Erythroblast (primary cell): ENCODE data around the gene BLNK.

ENCODE experiments used
- GATA1 ChIP-seq: IDR thresholded peaks from 2 replicates; pipeline ENCODE4 v1.6.1; 2011; ENCODE audit warnings: low read depth, mild to moderate bottlenecking, control low read depth, low read length, moderate library complexity
- POLR2A ChIP-seq: IDR thresholded peaks from 2 replicates; pipeline ENCODE4 v1.6.1; 2011; ENCODE audit warnings: mild to moderate bottlenecking, low read length

DNA sequence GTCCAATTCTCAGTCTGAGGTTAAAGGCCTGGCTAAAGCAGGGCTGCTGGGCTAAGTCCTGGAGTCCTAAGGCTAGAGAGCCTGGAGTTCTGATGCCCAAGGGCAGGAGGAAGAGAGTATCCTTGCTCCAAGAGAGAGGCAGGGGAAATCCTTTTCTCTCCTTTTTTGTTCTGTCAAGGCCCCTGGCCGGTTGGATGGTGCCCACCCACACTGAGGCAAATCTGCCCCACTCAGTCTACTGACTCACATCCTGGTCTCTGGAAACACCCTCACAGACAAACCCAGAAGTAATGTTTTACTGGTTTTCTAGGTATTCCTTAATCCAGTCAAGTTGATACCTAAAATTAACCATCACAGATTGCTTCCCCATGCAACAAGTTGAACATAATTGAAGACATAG is 118.3 kb downstream of the BLNK start:
- no peak for TF ChIP-seq POLR2A
- no peak for TF ChIP-seq GATA1
